Stimulated activated CD4-positive, alpha-beta T cell treated with anti-CD3 and anti-CD28 coated beads, Interleukin-1b, Interleukin-23, amount 100 ng/mL, for 1 hour (primary cell): ENCODE measurements around the gene KRT75.

Experiments
- DNase-seq, 2 donors: peaks; one replicate each; pipeline ENCODE4 v3.0.0-alpha.2; 2020; ENCODE audit warnings: low read depth in 2 of 2

The KRT75 gene

DNA sequence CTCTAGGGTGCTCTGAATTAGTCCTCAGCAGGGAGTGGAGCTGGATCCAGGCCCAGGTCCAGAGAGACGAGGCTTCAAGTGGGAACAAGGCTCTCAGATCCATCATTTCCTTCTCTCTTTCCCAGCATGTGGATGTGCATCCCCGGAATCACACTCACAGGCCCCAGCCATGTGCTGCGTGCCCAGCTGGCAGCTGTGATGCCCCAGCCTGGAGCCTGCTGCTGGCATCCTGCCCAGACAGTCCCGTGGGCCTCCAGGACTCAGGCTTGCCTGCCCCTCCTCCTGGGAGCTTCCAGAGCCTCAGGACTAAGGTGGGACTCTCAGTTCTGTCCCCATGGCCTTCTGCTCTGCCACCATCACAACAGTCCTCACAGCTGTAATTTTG lies 42.6 kb downstream of the KRT75 start:
- DNase-seq = no peak

DNA sequence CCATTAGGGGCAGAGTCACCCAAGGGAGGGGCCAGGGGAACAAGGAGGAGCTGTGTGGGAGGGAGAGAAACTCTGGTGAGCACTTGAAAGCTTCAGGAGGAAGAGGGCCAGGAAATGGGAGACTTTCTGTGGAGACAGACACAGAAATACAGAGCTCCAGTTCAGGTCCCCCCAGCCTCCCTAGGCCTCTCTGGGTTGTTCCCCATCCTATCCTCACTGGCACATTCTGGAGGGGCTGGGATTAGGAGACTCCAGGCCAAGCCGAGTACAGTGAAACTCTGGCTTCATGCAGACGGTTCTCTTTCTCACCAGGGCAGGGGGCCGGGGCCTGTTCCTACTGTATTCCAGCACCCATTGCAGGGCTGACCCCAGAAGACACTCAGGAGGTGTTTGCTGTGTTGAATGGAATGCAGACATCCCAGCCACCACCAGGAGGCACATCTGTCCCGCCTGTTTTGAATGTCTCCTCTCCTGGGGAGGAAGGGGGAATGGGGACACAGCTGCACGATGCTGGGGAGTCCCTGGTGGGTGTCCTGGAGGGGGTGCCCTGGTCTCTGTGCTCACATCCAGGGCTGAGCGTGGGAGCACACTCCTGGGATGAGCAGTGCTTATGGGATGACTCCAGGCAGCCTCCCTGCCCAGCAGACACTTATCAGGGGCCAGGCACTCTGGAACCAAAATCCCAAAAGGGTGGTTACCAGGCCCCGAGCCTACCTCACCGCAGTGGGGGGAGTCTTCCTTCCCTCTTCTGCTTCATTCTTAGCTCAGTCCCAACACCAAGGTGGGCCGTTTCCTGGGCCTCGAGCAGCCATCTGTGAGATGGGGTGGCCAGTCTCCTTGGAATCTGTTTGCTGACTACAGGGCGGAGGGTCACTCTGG lies 43.2 kb downstream of the KRT75 start:
- no peak for DNase-seq

DNA sequence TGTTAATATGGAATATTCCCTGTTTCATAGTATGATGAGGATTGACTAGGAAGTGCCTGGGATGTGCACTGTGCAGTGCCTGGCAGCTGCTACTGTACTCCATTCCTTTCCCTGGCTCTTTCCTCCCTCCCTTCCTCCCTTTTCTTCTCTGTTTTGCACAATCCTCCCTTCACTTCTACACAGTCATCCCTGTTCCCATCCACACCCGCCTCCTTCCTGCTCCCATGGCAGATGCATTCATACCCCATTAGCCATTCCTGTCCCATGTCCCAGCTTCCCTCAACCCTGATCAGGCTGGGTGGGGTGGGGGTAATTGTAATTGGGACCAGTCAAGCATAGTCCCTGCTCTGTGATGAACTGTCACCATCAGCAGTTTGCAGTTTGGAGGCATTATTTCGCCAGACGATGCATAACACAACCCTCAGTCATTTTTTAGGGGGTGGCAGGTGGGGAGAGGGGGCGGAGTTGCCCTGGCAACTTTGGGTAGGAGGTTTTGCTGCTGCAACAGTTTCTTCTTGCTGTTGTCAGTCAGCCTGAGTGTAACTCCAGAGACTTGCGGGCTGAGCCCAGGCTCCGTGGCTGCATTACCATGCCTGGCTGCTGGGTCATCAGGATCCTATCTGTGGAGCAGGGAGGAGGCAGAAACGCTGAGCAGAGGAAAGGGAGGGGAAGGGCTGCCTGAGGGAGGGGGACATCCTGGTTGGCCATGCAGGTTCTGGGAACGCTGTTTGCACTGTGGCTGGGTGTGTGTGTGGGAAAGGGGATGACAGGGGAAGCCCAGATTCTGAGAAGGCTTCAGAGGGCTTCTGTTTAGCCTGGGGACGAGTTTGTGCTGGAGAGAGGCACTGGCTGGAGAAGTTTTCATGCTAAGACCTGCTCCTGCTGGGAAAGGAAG lies 44.6 kb downstream of the KRT75 start:
- no peak for DNase-seq

- DNase-seq = no peak
Measured at GRCh38 chr12:52387859-52388258, 46.3 kb downstream of the KRT75 start.

- no peak for DNase-seq
Measured at GRCh38 chr12:52385226-52385702, 48.9 kb downstream of the KRT75 start, which contains the start of gene KRT84. Gene KRT84, minus strand, starts transcription at chr12:52385652. Its CDS starts 67 bp downstream, at chr12:52385585.

DNA sequence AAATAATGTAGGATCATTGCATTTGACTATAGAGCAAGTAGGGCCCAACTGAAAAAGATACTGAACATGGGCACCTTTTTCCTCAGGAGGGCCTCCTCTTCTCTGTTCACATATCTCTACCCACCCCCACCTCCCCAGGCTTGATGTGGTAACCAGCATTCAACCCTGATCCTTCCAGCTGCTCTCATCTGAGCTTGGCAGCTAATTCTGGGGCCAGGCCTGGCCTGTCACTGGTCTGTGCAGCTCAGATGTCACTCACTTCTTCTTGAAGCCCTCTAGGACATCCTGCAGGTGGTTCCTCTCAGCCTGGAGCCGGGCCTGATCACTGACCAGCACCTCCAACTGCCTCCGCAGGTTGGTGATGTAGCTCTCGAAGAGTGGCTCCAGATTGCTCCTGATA lies 50.8 kb downstream of the KRT75 start:
- no peak for DNase-seq

DNA sequence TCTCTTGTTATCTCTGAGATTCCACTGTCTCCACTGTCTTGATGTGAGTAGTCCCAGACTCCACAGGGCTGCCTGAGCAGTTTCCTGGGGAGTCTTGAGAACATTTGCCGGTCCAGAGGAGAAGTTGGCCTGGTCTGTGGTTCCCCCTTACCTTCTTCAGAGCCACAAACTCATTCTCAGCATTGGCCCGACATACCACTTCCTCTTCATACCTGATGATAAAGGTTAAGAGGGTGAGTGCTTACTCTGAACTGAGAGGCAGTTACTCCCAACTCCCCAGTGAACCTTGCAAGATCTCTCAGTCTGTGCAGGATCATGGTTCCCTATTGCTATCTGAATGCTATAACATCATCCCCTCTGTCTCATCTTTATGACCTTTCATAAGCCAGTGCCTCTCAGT lies 51.3 kb downstream of the KRT75 start:
- DNase-seq = no peak

- DNase-seq = no peak
Measured at GRCh38 chr12:52381206-52381605, 53.0 kb downstream of the KRT75 start.

DNA sequence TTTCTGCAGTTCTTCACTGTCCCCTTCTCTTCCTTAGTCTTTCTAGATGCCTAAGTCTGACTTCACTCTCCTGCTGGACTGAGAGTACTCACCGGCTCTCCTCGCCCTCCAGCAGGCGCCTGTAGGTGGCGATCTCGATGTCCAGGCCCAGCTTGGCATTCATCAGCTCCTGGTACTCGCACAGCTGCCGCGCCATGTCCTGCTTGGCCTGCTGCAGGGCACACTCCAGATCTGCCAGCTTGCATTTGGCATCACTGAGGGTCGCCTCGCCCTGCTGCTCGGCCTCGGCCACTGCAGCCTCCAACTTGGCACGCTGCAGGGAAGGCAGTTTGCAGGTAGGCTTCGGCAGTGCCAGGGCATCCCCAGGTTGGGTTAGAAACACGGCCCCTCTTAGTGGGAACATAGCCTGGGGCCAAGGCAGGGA lies 53.9 kb downstream of the KRT75 start:
- DNase-seq = no peak

- no peak for DNase-seq
Measured at GRCh38 chr12:52379536-52379935, 54.6 kb downstream of the KRT75 start.

GRCh38 chr12:52378091-52378490 lies 56.1 kb downstream of the KRT75 start:
- DNase-seq = no peak

DNA sequence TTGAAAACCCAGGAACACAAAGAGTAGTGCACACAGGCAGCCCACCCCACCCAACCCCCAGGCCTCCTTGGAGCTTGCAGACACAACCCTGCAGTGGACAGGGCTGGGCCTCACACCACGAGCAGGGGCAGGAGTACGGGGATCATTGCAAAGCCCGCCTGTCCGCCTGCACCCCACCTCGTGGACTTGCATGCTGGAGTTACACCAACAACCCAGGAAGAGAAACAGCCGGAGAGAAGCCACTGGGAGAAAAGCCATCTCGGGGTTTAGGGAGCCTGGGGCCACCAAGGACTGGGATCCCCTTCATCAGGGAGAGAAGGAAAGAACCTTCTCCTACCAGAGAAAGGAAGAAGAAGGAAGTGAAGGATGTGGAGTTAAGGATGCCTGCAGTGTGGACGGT lies 56.9 kb downstream of the KRT75 start:
- no peak for DNase-seq
